SK-N-SH treated with all-trans-retinoic acid at 6 μM for 48 hours (cell line): ENCODE measurements around the gene CRHR2.

Experiments
- ATAC-seq: fragments of 200-7000 bp; cut with Tn5 transposase; 3 replicates; pipeline ENCODE4 v1.9.1; 2020; ENCODE audit warnings: mild to moderate bottlenecking, moderate library complexity
- BACH2 ChIP-seq: fragments of 250-450 bp; sonication (Bioruptor Pico); IDR thresholded peaks from 2 replicates; pipeline ENCODE4 v1.9.0; 2021; ENCODE audit warnings: mild to moderate bottlenecking, borderline replicate concordance
- CREB5 ChIP-seq: fragments of 250-450 bp; sonication (Bioruptor Pico); IDR thresholded peaks from 2 replicates; pipeline ENCODE4 v1.5.1; 2020; ENCODE audit warnings: low read depth, mild to moderate bottlenecking, moderate library complexity
- CSDC2 ChIP-seq: fragments of 250-450 bp; sonication (Bioruptor Pico); IDR thresholded peaks from 2 replicates; pipeline ENCODE4 v1.5.0; 2020; ENCODE audit warnings: mild to moderate bottlenecking, moderate library complexity
- ESRRG ChIP-seq: fragments of 250-450 bp; sonication (Bioruptor Pico); IDR thresholded peaks from 2 replicates; pipeline ENCODE4 v1.6.1; 2021; ENCODE audit warnings: mild to moderate bottlenecking
- GLIS3 ChIP-seq: fragments of 250-450 bp; sonication (Bioruptor Pico); IDR thresholded peaks from 2 replicates; pipeline ENCODE4 v1.5.0; 2020; ENCODE audit warnings: mild to moderate bottlenecking, moderate library complexity
- ISL1 ChIP-seq: fragments of 250-450 bp; sonication (Bioruptor Pico); IDR thresholded peaks from 2 replicates; pipeline ENCODE4 v2.1.2; 2022; ENCODE audit warnings: mild to moderate bottlenecking, moderate library complexity
- OSR1 ChIP-seq: fragments of 250-450 bp; sonication (Bioruptor Pico); IDR thresholded peaks from 2 replicates; pipeline ENCODE4 v1.8.0; 2022; ENCODE audit warnings: moderate library complexity, mild to moderate bottlenecking, inconsistent platforms
- PATZ1 ChIP-seq: fragments of 250-450 bp; sonication (Bioruptor Pico); IDR thresholded peaks from 2 replicates; pipeline ENCODE4 v1.8.0; 2020; ENCODE audit warnings: mild to moderate bottlenecking, moderate library complexity, borderline replicate concordance
- PPARA ChIP-seq: fragments of 250-450 bp; sonication (Bioruptor Pico); IDR thresholded peaks from 2 replicates; pipeline ENCODE4 v1.5.0; 2020; ENCODE audit warnings: mild to moderate bottlenecking, borderline replicate concordance
- SNAI2 ChIP-seq: fragments of 250-450 bp; sonication (Bioruptor Pico); IDR thresholded peaks from 2 replicates; pipeline ENCODE4 v1.5.0; 2020; ENCODE audit warnings: mild to moderate bottlenecking, moderate library complexity
- TCF4 ChIP-seq: fragments of 250-450 bp; sonication (Bioruptor Pico); IDR thresholded peaks from 2 replicates; pipeline ENCODE4 v1.8.0; 2021; ENCODE audit warnings: mild to moderate bottlenecking, moderate library complexity, borderline replicate concordance
- TOX ChIP-seq: fragments of 250-450 bp; sonication (Bioruptor Pico); IDR thresholded peaks from 2 replicates; pipeline ENCODE4 v1.8.0; 2021; ENCODE audit warnings: mild to moderate bottlenecking, moderate library complexity, borderline replicate concordance
- TSHZ2 ChIP-seq: fragments of 250-450 bp; sonication (Bioruptor Pico); IDR thresholded peaks from 2 replicates; pipeline ENCODE4 v1.5.0; 2020; ENCODE audit warnings: mild to moderate bottlenecking, moderate library complexity
- ZC3H10 ChIP-seq: fragments of 250-450 bp; sonication (Bioruptor Pico); IDR thresholded peaks from 2 replicates; pipeline ENCODE4 v1.5.1; 2021; ENCODE audit warnings: mild to moderate bottlenecking, moderate library complexity
- ZFP3 ChIP-seq: fragments of 250-450 bp; sonication (Bioruptor Pico); IDR thresholded peaks from 2 replicates; pipeline ENCODE4 v1.5.0; 2020; ENCODE audit warnings: mild to moderate bottlenecking, moderate library complexity
- ZFP30 ChIP-seq: fragments of 450-650 bp; formaldehyde crosslinking; IDR thresholded peaks from 2 replicates; pipeline ENCODE4 v1.5.0; 2022; ENCODE audit warnings: mild to moderate bottlenecking, moderate library complexity
- ZNF565 ChIP-seq: fragments of 450-650 bp; formaldehyde crosslinking; conservative IDR thresholded peaks from 2 replicates; pipeline ENCODE4 v1.5.0; 2020; ENCODE audit warnings: low read depth, mild to moderate bottlenecking, moderate library complexity
- ZNF70 ChIP-seq: fragments of 450-650 bp; formaldehyde crosslinking; IDR thresholded peaks from 2 replicates; pipeline ENCODE4 v1.5.0; 2020; ENCODE audit warnings: mild to moderate bottlenecking, moderate library complexity
- ZNF8 ChIP-seq: fragments of 450-650 bp; formaldehyde crosslinking; IDR thresholded peaks from 2 replicates; pipeline ENCODE4 v1.5.0; 2020; ENCODE audit warnings: mild to moderate bottlenecking, moderate library complexity

CRHR2 gene

GRCh38 chr7:30625283-30625682, 57.0 kb downstream of the CRHR2 start:
- peak; percentile 46; the same call in 1 of the 3 replicates for ATAC-seq
- TF ChIP-seq TCF4: no peak

GRCh38 chr7:30618961-30619360, 63.3 kb downstream of the CRHR2 start:
- ATAC-seq: no peak
- TF ChIP-seq ZNF8: no peak
- no peak for TF ChIP-seq TCF4
- TF ChIP-seq GLIS3: no peak
- TF ChIP-seq PATZ1 (CRISPR knock-in tag): no peak
- TF ChIP-seq TOX (CRISPR knock-in tag): no peak
- no peak for TF ChIP-seq OSR1 (CRISPR knock-in tag)
- TF ChIP-seq CREB5 (CRISPR knock-in tag): no peak
- no peak for TF ChIP-seq PPARA
- no peak for TF ChIP-seq ESRRG (CRISPR knock-in tag)
- TF ChIP-seq ZC3H10 (CRISPR knock-in tag): no peak
- no peak for TF ChIP-seq ZFP30 (CRISPR knock-in tag)
- no peak for TF ChIP-seq BACH2 (CRISPR knock-in tag)
- no peak for TF ChIP-seq ZNF70 (CRISPR knock-in tag)
- TF ChIP-seq CSDC2: no peak
- TF ChIP-seq TSHZ2 (CRISPR knock-in tag): no peak

- no peak for TF ChIP-seq TOX (CRISPR knock-in tag)
- TF ChIP-seq GLIS3: no peak
- no peak for TF ChIP-seq ISL1 (CRISPR knock-in tag)
- TF ChIP-seq OSR1 (CRISPR knock-in tag): no peak
- no peak for TF ChIP-seq SNAI2 (CRISPR knock-in tag)
- no peak for TF ChIP-seq ESRRG (CRISPR knock-in tag)
- TF ChIP-seq TSHZ2 (CRISPR knock-in tag): no peak
- no peak for TF ChIP-seq ZNF70 (CRISPR knock-in tag)
- TF ChIP-seq ZC3H10 (CRISPR knock-in tag): no peak
- no peak for TF ChIP-seq TCF4
- TF ChIP-seq ZNF565 (CRISPR knock-in tag): no peak
- no peak for TF ChIP-seq ZNF8
- TF ChIP-seq CSDC2: no peak
- no peak for TF ChIP-seq ZFP3 (CRISPR knock-in tag)
- TF ChIP-seq PATZ1 (CRISPR knock-in tag): no peak
- ATAC-seq: no peak
These were observed 64.1 kb downstream of the CRHR2 start for GRCh38 chr7:30618080-30618676.
